GM12873 (cell line): ENCODE results near the gene SORCS2.

Experiments
- TF ChIP-seq, protein P1 (sequence below): IDR thresholded peaks from 2 replicates; pipeline ENCODE4 v1.5.1; 2012; ENCODE audit warnings: low read depth, mild to moderate bottlenecking, moderate library complexity, low read length, control low read depth; ENCODE audit not compliant: insufficient read depth; ENCODE audit errors: missing control alignments

SORCS2 gene

DNA sequence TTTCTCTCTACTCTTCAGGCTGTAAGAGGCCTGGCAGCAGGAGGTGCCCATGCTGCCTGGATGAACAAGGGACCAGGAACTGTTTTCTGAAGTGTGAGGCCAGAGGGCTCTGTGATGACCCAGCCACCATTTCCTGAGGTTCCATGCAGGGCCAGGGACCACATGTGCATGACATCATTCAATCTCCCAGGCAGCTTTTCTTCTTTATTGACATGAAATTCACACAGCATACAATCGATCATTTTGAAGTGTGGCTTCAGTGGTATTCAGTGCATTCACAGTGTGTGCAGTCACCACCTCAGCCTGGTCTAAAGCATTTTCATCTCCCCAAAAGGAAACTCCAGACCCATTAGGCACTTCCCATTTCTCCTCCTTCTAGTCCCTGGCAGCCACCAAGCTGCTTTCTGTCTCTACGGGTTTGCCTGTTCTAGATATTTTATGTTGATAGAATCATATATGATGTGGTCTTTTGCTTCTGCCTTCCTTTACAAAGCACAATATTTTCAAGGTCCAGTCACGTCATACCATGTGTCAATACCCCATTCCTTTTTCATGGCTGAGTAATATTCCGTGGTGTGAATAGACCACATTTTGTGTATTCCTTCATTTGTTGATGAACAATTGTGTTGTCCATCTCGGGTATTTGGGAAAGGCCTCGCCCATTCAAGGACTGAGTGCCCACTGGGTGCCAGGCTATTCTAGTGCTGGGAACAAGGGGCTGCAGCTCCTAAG is 149.3 kb downstream of the SORCS2 start:
- TF ChIP-seq, protein P1, sequence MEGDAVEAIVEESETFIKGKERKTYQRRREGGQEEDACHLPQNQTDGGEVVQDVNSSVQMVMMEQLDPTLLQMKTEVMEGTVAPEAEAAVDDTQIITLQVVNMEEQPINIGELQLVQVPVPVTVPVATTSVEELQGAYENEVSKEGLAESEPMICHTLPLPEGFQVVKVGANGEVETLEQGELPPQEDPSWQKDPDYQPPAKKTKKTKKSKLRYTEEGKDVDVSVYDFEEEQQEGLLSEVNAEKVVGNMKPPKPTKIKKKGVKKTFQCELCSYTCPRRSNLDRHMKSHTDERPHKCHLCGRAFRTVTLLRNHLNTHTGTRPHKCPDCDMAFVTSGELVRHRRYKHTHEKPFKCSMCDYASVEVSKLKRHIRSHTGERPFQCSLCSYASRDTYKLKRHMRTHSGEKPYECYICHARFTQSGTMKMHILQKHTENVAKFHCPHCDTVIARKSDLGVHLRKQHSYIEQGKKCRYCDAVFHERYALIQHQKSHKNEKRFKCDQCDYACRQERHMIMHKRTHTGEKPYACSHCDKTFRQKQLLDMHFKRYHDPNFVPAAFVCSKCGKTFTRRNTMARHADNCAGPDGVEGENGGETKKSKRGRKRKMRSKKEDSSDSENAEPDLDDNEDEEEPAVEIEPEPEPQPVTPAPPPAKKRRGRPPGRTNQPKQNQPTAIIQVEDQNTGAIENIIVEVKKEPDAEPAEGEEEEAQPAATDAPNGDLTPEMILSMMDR: no peak

DNA sequence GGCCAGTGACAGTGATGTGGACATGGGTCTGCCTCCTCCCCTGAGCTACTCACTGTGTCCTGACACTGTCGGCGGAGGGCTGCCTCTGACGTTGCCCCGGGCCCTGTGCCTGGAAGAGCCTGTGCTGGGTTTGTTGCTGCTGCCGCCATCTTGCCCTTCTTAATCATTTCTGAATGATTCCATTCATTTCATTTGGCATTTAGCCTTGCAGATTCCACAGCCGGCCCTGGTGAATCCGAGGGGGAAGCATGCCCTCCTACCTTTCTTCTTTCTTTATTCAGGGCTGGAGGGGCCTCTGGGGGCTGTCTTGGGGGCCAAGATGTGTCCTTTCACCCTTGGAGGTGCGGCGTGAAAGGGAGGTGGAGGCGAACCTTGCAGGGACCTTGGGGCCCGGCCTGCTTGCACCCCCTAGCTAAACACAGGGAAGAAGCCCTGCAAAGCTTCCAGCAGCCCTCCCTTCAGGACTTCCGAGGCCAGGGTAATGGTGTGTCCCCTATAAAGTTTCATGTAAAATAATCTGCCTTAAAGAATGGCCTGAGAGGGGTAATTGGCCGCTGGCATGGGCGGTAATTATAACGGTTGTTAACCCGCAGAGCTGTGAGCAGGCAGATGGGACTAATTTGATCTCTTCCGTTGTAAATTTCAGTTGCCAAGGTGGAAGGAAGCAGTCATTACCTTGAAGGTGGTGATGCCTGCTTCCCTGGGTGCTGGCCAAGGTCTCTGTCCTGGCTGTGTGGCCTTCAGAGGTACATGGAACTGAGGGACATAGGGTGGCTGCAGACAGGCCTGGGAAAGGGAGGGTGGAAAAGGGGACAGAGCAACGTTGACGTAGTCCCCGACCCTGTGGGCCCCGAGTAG is 150.1 kb downstream of the SORCS2 start:
- TF ChIP-seq, protein P1: no peak

DNA sequence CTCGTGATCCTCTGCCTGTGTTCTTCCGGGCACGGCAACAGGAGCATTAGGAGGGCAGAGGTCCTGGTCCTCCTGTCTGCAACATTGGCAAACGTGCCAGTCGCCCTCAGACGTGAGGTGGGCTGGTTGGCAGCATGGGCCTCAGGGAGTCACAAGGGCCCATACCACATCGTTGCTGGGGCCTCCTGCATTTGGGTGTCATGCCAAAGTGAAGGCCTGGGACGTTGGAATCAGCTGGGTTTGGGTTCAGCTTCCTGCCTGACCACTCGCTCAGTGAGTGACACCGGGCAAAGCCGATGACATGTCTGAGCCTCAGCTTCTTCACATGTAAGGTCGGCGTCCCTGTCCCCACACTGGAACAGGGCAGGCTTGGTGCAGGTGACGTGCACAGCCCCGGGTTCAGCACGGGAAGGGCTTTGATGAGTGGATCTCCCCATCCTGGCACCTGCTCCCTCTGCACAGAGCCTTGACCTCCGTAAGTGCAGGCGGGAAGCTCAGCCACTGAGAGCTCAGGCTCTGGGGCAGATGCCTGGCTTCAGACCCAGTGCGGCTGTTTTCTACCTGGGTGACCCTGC is 150.8 kb downstream of the SORCS2 start:
- TF ChIP-seq, protein P1: no peak

GRCh38 chr4:7343950-7344349 is 151.6 kb downstream of the SORCS2 start:
- TF ChIP-seq, protein P1: no peak

DNA sequence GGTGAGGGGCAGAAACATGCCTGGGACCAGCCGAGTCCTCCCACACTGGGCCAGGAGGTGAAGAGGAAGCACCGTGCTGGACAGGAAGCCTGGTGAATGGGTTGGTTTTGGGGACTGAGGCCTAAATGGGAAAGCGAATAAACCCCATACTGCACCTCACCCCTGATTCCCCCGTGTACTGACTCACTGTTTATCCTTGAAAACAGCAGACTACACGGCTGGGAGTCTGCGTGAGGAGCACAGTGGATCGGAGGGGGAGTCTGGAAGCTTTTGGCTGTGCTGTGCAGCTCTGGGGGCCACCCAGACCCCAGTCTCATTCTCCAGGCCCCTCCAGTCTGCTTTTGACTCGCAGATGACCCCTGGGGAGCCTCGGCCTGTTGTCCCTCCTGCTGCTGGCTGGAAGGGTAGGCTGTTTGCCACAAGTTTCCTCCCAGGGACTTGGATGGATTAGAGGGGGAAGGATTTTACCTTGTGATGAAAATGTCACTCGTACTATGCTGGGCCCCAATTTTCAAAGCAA is 152.4 kb downstream of the SORCS2 start:
- TF ChIP-seq, protein P1: no peak

- TF ChIP-seq, protein P1: no peak
Measured at GRCh38 chr4:7347981-7348380, 155.6 kb downstream of the SORCS2 start.
